NK-92 treated with Interleukin-12 subunit alpha and Interleukin-12 subunit beta, amount 100 ng/mL, for 24 hours (cell line): ENCODE data around the gene MED12.
"Not testable (repeated sequence)": the region's sequence is repeated elsewhere in the genome, so short reads cannot be mapped to it uniquely, and the experiment has no call there.

Experiments used
- DNase-seq: peaks from one replicate; lab custom pipeline; 2025; lab: John Stamatoyannopoulos, UW

The MED12 gene

GRCh38 chrX:71162981-71163380 lies 44.6 kb downstream of the MED12 start:
- DNase-seq = no peak

DNA sequence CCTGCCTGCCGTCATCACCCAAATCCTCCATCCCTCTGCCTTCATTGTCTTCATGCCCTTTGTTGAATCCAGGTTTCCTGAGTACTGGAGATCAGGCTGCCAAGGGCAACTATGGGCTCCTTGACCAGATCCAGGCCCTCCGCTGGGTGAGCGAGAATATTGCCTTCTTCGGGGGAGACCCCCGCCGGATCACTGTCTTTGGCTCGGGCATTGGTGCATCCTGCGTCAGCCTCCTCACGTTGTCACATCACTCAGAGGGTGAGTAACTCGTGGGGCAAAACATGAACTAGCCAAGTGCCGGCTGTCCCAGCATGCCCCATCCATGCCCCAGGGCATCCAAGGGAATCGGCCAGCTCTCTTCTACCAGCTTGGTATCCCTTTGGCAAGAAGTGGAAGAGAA lies 45.7 kb downstream of the MED12 start:
- no peak for DNase-seq

GRCh38 chrX:71166461-71166860 lies 48.1 kb downstream of the MED12 start:
- DNase-seq = no peak

DNA sequence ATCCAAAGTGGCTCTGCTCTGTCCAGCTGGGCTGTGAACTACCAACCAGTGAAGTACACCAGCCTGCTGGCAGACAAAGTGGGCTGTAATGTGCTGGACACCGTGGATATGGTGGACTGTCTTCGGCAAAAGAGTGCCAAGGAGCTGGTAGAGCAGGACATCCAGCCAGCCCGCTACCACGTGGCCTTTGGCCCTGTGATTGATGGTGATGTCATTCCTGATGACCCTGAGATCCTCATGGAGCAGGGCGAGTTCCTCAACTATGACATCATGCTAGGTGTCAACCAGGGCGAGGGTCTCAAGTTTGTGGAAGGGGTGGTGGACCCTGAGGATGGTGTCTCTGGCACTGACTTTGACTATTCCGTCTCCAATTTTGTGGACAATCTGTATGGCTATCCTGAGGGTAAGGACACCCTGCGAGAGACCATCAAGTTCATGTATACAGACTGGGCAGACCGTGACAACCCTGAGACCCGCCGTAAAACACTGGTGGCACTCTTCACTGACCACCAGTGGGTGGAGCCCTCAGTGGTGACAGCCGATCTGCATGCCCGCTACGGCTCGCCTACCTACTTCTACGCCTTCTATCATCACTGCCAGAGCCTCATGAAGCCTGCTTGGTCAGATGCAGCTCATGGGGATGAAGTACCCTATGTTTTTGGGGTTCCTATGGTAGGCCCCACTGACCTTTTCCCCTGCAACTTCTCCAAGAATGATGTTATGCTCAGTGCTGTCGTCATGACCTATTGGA lies 48.8 kb downstream of the MED12 start:
- no peak for DNase-seq

GRCh38 chrX:71168134-71168533 lies 49.7 kb downstream of the MED12 start:
- DNase-seq = no peak

- DNase-seq = no peak
Measured at GRCh38 chrX:71169586-71169985, 51.2 kb downstream of the MED12 start.

GRCh38 chrX:71170660-71171059 lies 52.3 kb downstream of the MED12 start:
- no peak for DNase-seq

GRCh38 chrX:71171110-71171801 lies 52.9 kb downstream of the MED12 start:
- DNase-seq = no peak

DNA sequence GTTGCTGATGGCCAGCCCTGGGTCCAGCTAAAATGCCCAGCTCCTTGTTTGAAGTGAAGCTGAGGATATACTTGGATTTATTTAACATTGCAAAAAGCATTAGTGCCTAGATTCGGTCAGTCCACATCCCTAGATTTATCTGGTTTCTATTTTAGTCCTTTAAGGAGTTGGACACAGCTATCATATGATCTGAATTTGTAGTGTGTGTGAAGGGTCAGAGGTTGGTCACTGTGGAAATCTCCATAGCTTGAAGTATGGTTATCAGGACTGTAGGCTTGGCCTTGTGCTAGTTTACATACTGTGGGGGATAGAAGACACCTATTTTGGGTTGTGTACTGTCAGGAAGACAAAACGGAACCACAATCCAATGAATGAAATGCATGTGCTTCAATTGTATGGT lies 55.0 kb downstream of the MED12 start:
- DNase-seq = no peak

- DNase-seq = no peak
Measured at GRCh38 chrX:71174795-71175194, 56.4 kb downstream of the MED12 start.

DNA sequence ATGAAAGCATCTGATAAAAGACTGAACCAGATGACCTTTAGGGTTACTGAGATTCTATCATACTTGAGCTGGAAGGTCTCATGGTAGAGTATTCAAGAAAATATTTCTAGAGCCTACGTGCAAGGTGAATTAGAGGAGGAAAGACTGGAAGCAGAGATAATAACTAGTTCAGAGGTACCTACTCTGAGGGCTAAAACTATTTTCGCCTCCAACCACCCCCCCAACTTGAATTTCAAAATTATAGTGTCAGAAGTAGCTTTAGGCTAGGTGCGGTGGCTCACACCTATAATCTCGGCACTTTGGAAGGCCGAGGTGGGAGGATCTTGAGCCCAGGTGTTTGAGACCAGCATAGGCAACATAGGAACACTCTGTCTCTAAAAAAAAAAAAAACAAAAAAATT lies 57.1 kb downstream of the MED12 start:
- no peak for DNase-seq

- DNase-seq = no peak
Measured at GRCh38 chrX:71177327-71177726, 58.9 kb downstream of the MED12 start.

- no peak for DNase-seq
Measured at GRCh38 chrX:71178908-71179307, 60.5 kb downstream of the MED12 start.

GRCh38 chrX:71180579-71181265 lies 62.3 kb downstream of the MED12 start:
- not testable (repeated sequence) for DNase-seq

DNA sequence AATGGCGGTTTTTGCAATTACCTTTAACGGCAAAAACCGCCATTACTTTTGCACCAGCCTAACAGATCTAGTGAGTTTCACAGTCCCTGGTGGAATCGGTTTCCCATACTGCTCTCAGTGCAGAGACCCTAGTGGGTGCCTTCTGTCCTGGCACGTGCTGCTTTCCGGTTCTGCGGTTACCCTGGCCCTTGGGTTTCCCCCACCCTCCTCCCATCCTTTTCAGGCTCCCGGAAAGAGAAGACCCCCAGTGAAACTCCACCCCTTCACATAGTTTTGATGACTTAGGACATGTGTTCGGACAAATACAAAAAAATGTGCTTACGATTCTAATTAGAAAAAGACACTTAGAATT lies 63.1 kb downstream of the MED12 start:
- peak; percentile 40 for DNase-seq

- peak; percentile 70 for DNase-seq
Measured at GRCh38 chrX:71181910-71182799, 63.8 kb downstream of the MED12 start.

GRCh38 chrX:71182871-71183270 lies 64.5 kb downstream of the MED12 start:
- DNase-seq = no peak

- no peak for DNase-seq
Measured at GRCh38 chrX:71183341-71183740, 64.9 kb downstream of the MED12 start.

DNA sequence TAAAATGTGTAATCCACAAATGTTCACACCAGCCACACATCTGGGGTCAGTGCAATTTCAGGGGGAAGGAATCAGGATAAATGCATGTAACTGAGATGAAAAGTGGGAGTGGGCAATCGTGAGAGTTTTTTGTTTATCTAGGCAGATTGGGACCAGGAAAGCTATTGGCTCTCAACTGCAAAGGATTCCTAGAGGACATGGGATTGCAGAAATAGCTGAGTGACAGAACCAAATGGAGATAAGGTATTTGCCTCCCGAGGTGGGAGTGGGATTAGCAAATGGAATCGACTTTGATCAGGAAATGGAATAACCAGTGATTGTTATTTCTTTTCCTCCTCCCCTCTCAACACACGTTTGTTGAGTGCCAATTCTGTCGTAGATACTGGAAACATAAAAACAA lies 65.7 kb downstream of the MED12 start:
- DNase-seq = no peak

GRCh38 chrX:71184803-71185495 lies 66.6 kb downstream of the MED12 start:
- DNase-seq = no peak

DNA sequence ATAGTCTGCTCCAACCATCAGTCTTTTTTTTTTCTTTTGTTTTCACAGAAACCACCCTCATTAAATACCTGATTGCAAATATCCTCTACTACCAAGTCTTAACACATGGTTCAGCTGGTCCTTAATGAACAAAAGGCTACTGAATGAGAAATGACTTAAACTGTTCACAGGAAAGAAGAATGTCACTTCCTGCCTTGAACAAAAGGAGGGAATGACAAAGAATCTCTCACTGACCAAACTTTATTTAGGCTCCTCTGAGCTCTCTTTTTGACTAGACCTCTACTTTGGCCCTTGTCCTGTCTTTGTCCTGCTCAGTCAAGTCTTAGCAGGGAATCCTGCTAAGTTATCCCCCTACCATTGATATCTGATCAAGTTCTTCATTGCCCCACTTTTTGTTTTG lies 72.9 kb downstream of the MED12 start:
- DNase-seq = no peak
